GM19043 (cell line): ENCODE measurements around the gene CAB39.

ENCODE experiments used
- ATAC-seq: cut with Tn5 transposase; IDR thresholded peaks from one replicate; pipeline ENCODE4 v1.9.1; 2021; ENCODE audit warnings: low read depth; ENCODE audit not compliant: unreplicated experiment

The CAB39 gene

DNA sequence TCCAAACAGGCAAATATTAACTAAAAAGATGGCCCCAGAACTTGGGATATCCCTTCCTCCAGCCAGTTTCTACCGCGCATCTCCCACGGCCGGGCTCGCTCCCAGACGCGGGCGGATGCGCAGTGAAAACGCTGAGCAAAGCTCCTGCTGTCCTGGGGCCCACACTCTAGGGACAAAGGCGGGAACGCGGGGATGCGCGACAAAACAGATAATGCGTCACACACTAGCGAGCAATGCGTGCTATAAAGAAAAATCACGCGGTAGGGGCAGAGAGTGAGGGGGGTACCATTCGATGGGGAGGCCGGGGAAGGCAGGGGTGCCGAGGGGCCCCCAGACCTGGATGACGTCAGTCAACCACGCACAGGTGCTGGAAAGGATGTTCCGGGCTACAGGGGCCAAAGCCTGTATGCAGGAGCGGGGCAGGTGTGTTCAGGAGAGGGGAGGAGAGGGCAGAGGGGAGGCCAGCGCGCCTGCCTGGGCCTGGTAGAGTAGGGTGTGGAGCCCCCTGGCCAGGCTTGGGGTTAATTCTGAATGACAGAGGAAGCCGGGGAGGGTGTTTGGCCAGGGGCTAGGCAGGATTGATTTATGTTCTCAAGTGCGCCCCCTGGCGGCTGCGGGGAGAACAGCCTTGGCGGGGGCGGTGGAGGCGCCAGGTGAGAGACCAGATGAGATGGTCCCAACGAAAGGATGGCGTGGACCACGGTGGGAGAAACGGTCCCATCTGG, 137.2 kb downstream of the CAB39 start:
- ATAC-seq: no peak

GRCh38 chr2:230850358-230850658, 137.7 kb downstream of the CAB39 start:
- ATAC-seq: no peak

GRCh38 chr2:230852113-230852512, 139.5 kb downstream of the CAB39 start:
- ATAC-seq: no peak

DNA sequence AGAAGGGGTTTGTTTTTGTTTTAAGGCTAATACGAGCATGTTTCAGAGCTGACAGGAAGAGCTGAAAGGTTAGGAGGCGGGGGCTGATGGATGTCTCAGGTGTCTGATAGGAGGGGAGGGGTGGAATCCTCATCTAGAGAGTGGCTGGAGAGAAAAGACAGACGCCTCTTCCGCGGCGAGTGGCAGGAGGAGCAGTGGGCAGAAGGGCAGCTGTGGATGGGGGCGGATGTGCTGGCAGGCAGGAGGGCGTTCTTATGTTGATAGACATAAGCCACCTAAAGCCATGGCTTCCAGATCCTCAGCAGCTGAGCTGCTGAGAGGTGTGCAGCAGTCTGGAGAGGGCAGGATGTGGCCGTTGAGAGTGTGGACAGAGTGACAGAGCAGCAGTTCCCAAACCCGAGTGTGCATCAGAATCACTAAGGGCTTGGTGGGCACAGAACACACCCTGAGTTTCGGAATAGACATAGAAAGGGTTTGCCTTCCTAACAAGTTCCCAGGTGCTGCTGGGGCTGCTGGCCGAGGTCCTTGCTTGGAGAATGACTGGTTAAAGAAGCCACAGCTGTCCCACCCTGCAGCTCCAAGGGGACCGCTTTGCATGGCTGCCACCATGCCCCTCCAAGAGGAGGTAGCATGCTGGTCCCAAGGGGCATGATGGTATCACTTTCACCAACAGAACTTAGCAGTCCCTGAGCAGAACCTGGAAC, 149.1 kb downstream of the CAB39 start:
- no peak for ATAC-seq

DNA sequence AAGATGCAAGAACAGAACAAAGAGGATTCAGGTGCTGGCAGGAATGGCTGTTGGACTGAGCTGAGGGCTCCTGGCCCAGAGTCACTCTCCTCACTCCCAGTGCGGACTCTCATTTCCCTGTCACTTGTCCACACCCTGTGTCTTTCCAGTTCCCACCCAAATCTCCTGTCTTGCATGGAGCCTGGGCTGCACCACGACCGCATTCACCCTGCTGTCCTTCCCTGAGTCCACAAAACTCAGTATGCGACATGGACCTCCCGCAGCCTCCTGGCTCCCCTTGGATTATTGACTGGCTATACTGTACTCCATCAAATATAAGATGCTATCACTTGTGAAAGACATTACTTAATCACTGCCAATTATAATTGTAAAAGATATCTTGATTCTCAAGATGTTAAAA, 149.7 kb downstream of the CAB39 start:
- ATAC-seq: no peak

DNA sequence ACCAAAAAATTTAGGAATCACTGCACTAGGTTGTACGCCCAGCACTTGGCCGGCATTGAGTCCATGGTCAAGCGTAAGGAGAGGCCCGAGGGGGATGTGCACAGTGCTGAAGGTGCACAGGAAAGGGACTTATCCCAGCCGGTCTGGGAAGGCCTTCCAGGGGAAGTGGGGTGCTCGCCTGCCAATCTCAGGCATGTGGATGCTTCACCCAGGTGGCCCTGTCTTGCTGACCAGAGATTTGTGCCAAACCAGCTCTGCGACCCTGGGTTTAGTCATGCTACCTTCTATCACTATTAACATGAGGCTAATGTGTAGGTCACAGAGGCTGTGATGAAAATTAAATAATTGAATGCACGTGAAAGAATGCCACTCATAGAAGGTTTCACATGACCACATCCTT, 150.4 kb downstream of the CAB39 start:
- no peak for ATAC-seq

- no peak for ATAC-seq
Observed at GRCh38 chr2:230863442-230864121, 150.9 kb downstream of the CAB39 start.

DNA sequence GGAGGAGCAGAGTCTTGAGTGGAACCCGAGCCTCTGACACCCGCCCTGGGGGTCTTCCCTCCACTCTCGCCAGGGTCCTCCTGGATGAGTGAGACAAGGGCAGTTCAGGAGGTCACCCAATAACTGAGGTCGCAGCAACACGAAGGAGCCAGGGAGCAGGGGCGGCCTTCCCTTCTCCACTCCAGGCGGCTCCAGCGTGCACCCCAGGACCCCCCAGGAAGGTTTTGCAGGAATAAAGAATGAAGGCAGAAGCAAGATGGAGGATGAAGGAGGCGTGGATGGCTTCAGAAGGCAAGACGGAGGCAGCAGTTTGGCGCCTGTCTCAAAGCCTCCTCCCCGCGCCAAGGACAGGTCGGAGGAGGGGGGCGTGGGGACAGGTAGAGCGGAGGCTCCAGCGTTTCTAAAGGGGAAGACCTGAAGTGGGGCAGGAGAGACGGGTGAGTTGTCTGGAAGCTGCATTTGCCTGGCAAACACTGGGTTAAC, 151.5 kb downstream of the CAB39 start:
- ATAC-seq: no peak

DNA sequence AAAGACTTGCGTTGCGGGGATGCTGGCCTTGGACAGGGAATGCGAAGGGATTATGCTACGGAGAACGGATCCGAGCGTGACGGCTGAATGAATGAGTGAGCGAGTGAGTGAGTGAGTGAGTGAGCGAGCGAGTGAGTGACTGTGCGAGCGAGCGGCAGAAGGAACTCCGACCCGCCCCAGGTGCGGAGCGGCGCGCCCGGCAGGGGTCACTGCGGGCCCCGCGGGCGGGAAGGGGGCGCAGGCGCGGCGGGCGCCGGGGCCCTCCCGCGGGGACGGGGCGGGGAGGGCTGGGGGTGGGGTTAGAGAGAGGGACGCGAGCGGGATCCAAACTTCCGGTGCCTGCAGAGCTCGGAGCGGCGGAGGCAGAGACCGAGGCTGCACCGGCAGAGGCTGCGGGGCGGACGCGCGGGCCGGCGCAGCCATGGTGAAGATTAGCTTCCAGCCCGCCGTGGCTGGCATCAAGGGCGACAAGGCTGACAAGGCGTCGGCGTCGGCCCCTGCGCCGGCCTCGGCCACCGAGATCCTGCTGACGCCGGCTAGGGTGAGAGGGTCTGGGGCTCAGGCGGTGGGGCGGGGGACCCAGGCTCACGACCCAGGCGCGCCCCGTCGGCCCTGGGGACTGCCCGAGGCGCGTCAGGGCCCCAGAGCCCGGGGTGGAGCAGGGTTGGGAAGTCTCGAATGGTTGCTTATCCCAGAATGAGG, 152.1 kb downstream of the CAB39 start, which contains the start of gene ITM2C:
Gene ITM2C, plus strand, starts transcription at position 338 of the 702 bp plus-strand sequence. Its CDS starts 84 bp downstream, at position 422.
- ATAC-seq: peak; percentile 67

- no peak for ATAC-seq
Observed at GRCh38 chr2:230865307-230865765, 152.7 kb downstream of the CAB39 start.

DNA sequence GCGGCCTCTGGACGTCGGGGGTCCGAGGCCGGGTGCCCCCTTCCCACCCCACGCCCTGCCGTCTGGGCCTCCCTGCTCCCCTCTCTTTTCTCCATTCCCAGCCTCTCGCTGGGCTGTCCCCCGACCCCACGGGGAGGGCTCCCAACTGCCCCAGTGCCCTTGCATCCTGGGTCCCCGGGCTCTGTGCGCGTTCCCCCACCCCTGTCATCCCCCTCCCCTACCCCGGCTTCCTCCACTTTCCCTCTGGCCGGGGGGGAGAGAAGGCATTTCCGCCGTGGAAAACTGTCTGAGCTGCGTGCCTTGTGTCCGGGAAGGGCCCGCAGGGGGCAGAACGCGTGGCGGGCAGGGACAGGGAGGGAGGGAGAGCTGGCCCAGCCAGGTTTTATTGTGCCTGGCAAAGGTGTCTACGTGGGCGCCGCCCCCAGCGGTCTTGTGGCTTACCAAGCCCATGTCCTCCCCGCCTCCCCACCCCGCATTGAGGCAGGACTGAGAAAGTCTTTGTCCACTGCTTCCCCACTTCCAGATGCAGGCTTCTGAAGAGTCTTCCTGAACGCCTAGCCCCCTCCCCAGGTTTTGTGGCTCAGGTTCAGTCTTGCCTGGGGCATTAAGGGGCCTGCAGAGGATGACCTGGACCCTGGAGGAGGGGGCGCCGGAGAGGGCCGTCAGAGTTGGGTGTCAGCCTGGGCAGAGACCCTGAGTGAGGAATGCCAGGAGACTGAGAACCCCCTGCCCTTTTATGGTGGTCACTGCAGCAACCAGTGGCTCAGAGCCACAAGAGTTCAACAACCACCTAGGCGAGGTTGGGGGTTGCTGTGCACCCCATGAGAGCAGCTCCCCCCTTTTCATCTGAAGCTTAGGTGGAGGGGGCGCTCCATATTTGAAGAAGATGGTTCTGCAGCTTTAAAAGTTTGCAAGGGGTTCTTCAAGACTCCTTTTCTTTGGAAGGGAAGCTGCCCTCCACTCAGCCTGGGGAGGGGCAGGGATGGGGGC, 153.4 kb downstream of the CAB39 start:
- no peak for ATAC-seq

GRCh38 chr2:230866756-230867523, 154.3 kb downstream of the CAB39 start:
- ATAC-seq: no peak

- ATAC-seq: no peak
Observed at GRCh38 chr2:230868161-230868946, 155.7 kb downstream of the CAB39 start.

DNA sequence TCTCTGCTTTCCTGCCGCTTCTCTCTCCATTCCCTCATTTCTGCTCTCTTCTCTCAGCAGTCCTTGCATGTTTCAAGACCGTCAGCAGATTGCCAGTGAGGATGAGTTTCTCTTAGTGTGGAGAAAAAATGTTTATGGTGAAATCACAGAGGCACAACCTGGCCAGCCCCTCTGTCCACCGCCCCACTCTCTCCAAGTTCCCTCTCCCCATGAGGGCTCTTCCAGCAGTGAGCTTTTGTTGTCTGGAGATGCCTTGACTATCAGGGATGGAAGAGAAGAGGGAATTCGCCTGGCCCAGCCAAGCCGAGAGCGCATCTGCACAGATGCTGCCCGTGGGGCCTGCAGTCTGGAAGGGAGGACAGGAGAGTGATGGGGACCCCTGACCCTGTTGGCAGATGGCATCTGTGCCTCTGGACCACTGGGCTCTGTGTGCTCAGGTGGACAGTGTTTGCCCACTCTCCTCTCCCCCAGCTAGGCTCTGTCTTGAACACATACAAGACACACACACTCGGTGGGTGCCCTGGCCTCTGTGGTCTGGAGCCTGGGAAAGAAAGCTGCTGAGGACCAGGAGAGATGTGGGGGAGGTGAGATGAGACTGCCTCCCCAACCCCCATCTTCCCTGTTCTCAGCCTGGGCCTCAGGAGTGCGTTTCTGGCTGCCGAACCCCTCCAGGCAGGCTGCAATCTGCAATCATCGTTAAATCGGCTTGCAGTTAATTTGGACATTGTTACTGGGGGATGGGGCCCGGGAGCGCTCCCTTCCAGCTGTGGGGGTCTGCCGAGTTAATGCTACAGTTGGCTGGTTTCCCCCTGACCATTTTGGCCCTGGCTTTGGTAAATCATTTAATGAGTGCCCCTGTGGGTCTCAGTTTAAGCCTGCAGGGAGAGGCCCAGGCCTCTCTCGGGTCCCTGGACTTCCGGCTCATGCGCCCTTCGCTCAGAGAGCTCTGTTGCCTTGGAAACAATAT, 156.6 kb downstream of the CAB39 start:
- no peak for ATAC-seq

DNA sequence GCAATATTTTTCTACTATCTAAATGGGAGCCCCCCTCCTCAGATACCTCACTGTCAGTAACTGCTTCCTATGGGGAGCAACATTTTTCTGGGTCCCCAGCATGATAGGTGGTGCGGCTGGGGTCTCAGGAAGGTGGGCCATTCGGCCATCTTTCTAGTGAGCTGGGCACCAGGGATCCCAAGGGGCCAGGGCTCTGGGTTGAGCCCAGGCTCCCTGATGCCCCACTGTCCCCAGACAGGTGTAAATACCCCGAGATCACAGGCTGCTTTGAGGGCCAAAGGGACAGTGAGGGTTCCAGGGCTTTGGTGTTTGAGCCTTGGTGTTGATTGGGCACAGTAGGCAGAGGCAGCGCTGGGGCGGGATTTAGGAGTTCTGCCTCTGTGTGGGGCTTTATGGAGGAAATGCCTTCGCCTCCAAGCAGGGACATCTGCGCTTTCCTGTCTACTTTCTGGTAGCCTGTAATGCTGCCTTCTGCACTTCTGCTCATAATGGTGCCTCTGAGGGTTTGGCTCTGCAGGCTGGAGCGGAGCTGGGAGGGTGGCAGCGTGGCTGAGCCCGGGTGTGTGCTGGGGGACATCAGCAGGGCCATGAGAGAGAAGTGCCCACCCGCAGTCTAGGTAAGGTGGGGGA, 157.4 kb downstream of the CAB39 start:
- no peak for ATAC-seq
